ENCODE results near the gene TAMM41.
"Not testable (repeated sequence)": the region's sequence is repeated elsewhere in the genome, so short reads cannot be mapped to it uniquely, and the experiment has no call there.

GRCh38 chr3:11748306-11748705, 98.4 kb downstream of the TAMM41 start:
- not testable (repeated sequence) for TF ChIP-seq CTCF (IDR thresholded peaks at IDR 0.05; ENCODE audit: low read length); EZH2 (IDR thresholded peaks at IDR 0.05; ENCODE audit: borderline replicate concordance, low read length)

Measured in OCI-LY1 (cell line).